Testis (tissue), 3 donors: ENCODE data around the gene TBC1D32. TPM values are rescaled to one million over a fixed set of nuclear protein-coding genes. Genes with fewer than 3 reads are reported as not detected.

Experiments
- DNase-seq: peaks from one replicate; pipeline ENCODE4 v3.0.0-alpha.2; 2019
- H3K27ac ChIP-seq, 2 donors: fragments of 200-600 bp; sonication (generic); one replicate each; pipeline ENCODE4 v1.5.1; 2019
- H3K27me3 ChIP-seq: fragments of 200-600 bp; sonication (generic); one replicate; pipeline ENCODE4 v1.5.1; 2019
- H3K36me3 ChIP-seq: fragments of 200-600 bp; sonication (generic); one replicate; pipeline ENCODE4 v1.5.1; 2017; ENCODE audit warnings: low read depth; ENCODE audit errors: missing control alignments
- H3K4me1 ChIP-seq: fragments of 200-600 bp; sonication (generic); one replicate; pipeline ENCODE4 v1.5.1; 2019
- H3K4me3 ChIP-seq, 2 donors: fragments of 200-600 bp; sonication (generic); one replicate each; pipeline ENCODE4 v1.5.1; 2017 to 2019
- H3K9me3 ChIP-seq: fragments of 200-600 bp; sonication (generic); one replicate; pipeline ENCODE4 v1.5.1; 2017
- CTCF ChIP-seq, 3 experiments: fragments of 450-650 bp in 2 of 3; fragments of 200-600 bp in 1 of 3; sonication (generic) in 1 of 3; IDR thresholded peaks; one replicate each; pipeline ENCODE4 v1.5.1; 2016 to 2019; ENCODE audit warnings: antibody characterized with exemption in 3 of 3, mild to moderate bottlenecking in 2 of 3, moderate library complexity in 1 of 3
- POLR2A ChIP-seq: fragments of 450-650 bp; IDR thresholded peaks from one replicate; pipeline ENCODE4 v1.6.1; 2017; ENCODE audit warnings: antibody characterized with exemption, mild to moderate bottlenecking, moderate library complexity
- WGBS, 2 donors: methylation state at CpG; one replicate each; pipeline ENCODE4 v1.1.5; 2018; 5-methylcytosine and 5-hydroxymethylcytosine counted together
- intact Hi-C: fragments of 100-400 bp; cut with DNase I; formaldehyde crosslinking; loops from one replicate; pipeline ENCODE4 v1.15.1; 2023; ENCODE audit warnings: low total_unique reads
- polyA plus RNA-seq: library from polyadenylated mRNA; stranded (reverse); fragments of 350-450 nt; fragmentation: Illumina TruSeq; extraction: RNeasy Lipid Tissue Mini Kit (QIAGEN cat#74804); gene quantifications from one replicate; pipeline ENCODE4 v1.2.3, GENCODE V29; 2014; ENCODE audit warnings: low read depth, low replicate concordance; ENCODE audit not compliant: insufficient read depth
- total RNA-seq, 2 donors: library from RNA; depleted of rRNA; stranded (reverse); fragments of >200 nt; gene quantifications; one replicate each; pipeline ENCODE4 v1.2.3, GENCODE V29; 2016

TBC1D32 gene
- total and polyA plus RNA-seq, 3 donors from 2014 or later, result 9.3 to 37.4 (median 22.1) TPM

GRCh38 chr6:121157906-121158305 is 176.4 kb downstream of the TBC1D32 start:
- no peak for DNase-seq
- Histone ChIP-seq H3K9me3 (no peaks in the 10 kb centered on the region), H3K27ac (no peak overlapping the region), H3K4me1 (no peaks in the 10 kb centered on the region), H3K27me3 (no peaks in the 10 kb centered on the region), H3K4me3 (no peak overlapping the region), H3K36me3 (no peaks in the 10 kb centered on the region)
- 88 to 100% methylated on average over 1 of the region's 1 CpG for WGBS, 2 donors
- TF ChIP-seq CTCF (IDR thresholded peaks at IDR 0.05) (no peak), POLR2A (no peak)
- intact Hi-C loops, result no loop called here

- Histone ChIP-seq H3K4me1 (no peaks in the 10 kb centered on the region), H3K36me3 (no peaks in the 10 kb centered on the region), H3K27me3 (no peaks in the 10 kb centered on the region), H3K9me3 (no peaks in the 10 kb centered on the region), H3K27ac (no peak overlapping the region), H3K4me3 (no peak overlapping the region)
- TF ChIP-seq CTCF (IDR thresholded peaks at IDR 0.05) (no peak), POLR2A (no peak)
- no peak for DNase-seq
- 95 to 100% methylated on average over 2 of the region's 2 CpGs for WGBS, 2 donors
- intact Hi-C loops, result no loop called here
These were observed 190.8 kb downstream of the TBC1D32 start for GRCh38 chr6:121143476-121143875.

GRCh38 chr6:121142093-121142492 is 192.2 kb downstream of the TBC1D32 start:
- DNase-seq, result no peak
- Histone ChIP-seq H3K4me1 (no peaks in the 10 kb centered on the region), H3K36me3 (no peaks in the 10 kb centered on the region), H3K9me3 (no peaks in the 10 kb centered on the region), H3K27me3 (no peaks in the 10 kb centered on the region), H3K27ac (no peak overlapping the region), H3K4me3 (no peak overlapping the region)
- TF ChIP-seq POLR2A (no peak), CTCF (IDR thresholded peaks at IDR 0.05) (no peak)
- 97 to 98% methylated on average over 6 of the region's 6 CpGs for WGBS, 2 donors
- intact Hi-C loops, result no loop called here

GRCh38 chr6:121135425-121135824 is 198.9 kb downstream of the TBC1D32 start:
- no peak overlapping the region for H3K27ac ChIP-seq
- H3K36me3 ChIP-seq, result no peaks in the 10 kb centered on the region
- intact Hi-C loops, result no loop called here
- H3K4me1 ChIP-seq, result no peaks in the 10 kb centered on the region
- TF ChIP-seq POLR2A (no peak), CTCF (IDR thresholded peaks at IDR 0.05) (no peak)
- DNase-seq, result no peak
- H3K27me3 ChIP-seq, result no peaks in the 10 kb centered on the region
- no peak overlapping the region for H3K4me3 ChIP-seq
- H3K9me3 ChIP-seq, result no peaks in the 10 kb centered on the region

GRCh38 chr6:121134922-121135321 is 199.4 kb downstream of the TBC1D32 start:
- no peaks in the 10 kb centered on the region for H3K9me3 ChIP-seq
- no peaks in the 10 kb centered on the region for H3K27me3 ChIP-seq
- no peaks in the 10 kb centered on the region for H3K4me1 ChIP-seq
- no peaks in the 10 kb centered on the region for H3K36me3 ChIP-seq
- DNase-seq, result no peak
- TF ChIP-seq CTCF (IDR thresholded peaks at IDR 0.05), result no peak
- no peak for TF ChIP-seq POLR2A
- intact Hi-C loops, result no loop called here
- no peak overlapping the region for H3K27ac ChIP-seq
- H3K4me3 ChIP-seq, result no peak overlapping the region
